Trophoblast cell (in vitro differentiated cells and primary cell): ENCODE measurements around the gene ORM2.
A peak's percentile ranks its signal among the peaks of the same experiment; 100 is the strongest.

ENCODE experiments used
- DNase-seq, 2 donors: peaks; one replicate each; pipeline ENCODE4 v3.0.0-alpha.2; 2016
- H2AFZ ChIP-seq: 2 replicates; pipeline ENCODE4 v1.6.1; 2013; ENCODE audit warnings: low read length, moderate library complexity, mild to moderate bottlenecking; ENCODE audit not compliant: insufficient read depth, poor library complexity
- H2AK5ac ChIP-seq: 2 replicates; pipeline ENCODE4 v1.6.1; 2013; ENCODE audit warnings: mild to moderate bottlenecking, low read length
- H2BK120ac ChIP-seq: 2 replicates; pipeline ENCODE4 v1.6.1; 2013; ENCODE audit warnings: low read length, mild to moderate bottlenecking, moderate library complexity; ENCODE audit not compliant: insufficient read depth, poor library complexity
- H2BK12ac ChIP-seq: 2 replicates; pipeline ENCODE4 v1.6.1; 2013; ENCODE audit warnings: mild to moderate bottlenecking, low read length, moderate library complexity
- H2BK5ac ChIP-seq: 2 replicates; pipeline ENCODE4 v1.6.1; 2013; ENCODE audit warnings: low read length, low read depth, moderate library complexity, mild to moderate bottlenecking; ENCODE audit not compliant: poor library complexity
- H3K14ac ChIP-seq: 2 replicates; pipeline ENCODE4 v1.6.1; 2013; ENCODE audit warnings: mild to moderate bottlenecking, low read length
- H3K18ac ChIP-seq: 2 replicates; pipeline ENCODE4 v1.6.1; 2013; ENCODE audit warnings: mild to moderate bottlenecking, low read length
- H3K23ac ChIP-seq: 2 replicates; pipeline ENCODE4 v1.6.1; 2013; ENCODE audit warnings: low read length
- H3K27ac ChIP-seq: 2 replicates; pipeline ENCODE4 v1.5.1; 2013; ENCODE audit warnings: low read depth, mild to moderate bottlenecking, inconsistent platforms, low read length, moderate library complexity
- H3K27me3 ChIP-seq: 2 replicates; pipeline ENCODE4 v1.6.1; 2013; ENCODE audit warnings: inconsistent platforms, mild to moderate bottlenecking, low read length, moderate library complexity; ENCODE audit not compliant: insufficient read depth
- H3K36me3 ChIP-seq, 2 experiments: 1 replicate in 1 of 2; 2 replicates in 1 of 2; pipeline ENCODE4 v1.6.1; 2013; ENCODE audit warnings: low read length in 2 of 2, mild to moderate bottlenecking in 2 of 2, moderate library complexity in 1 of 2; ENCODE audit not compliant: insufficient read depth in 2 of 2, control insufficient read depth in 1 of 2
- H3K4ac ChIP-seq: 2 replicates; pipeline ENCODE4 v1.6.1; 2013; ENCODE audit warnings: low read depth, mild to moderate bottlenecking, low read length, moderate library complexity
- H3K4me1 ChIP-seq, 2 experiments: 1 replicate in 1 of 2; 2 replicates in 1 of 2; pipeline ENCODE4 v1.6.1; 2013; ENCODE audit warnings: low read length in 2 of 2, mild to moderate bottlenecking in 2 of 2, moderate library complexity in 1 of 2; ENCODE audit not compliant: insufficient read depth in 2 of 2, control insufficient read depth in 1 of 2
- H3K4me2 ChIP-seq: 2 replicates; pipeline ENCODE4 v1.6.1; 2013; ENCODE audit warnings: inconsistent platforms, mild to moderate bottlenecking, low read length, moderate library complexity
- H3K4me3 ChIP-seq: 2 replicates; pipeline ENCODE4 v1.5.1; 2013; ENCODE audit warnings: mild to moderate bottlenecking, low read depth, low read length, inconsistent platforms
- H3K79me1 ChIP-seq: one replicate; pipeline ENCODE4 v1.6.1; 2013; ENCODE audit warnings: low read length
- H3K79me2 ChIP-seq: 2 replicates; pipeline ENCODE4 v1.6.1; 2013; ENCODE audit warnings: low read length, mild to moderate bottlenecking; ENCODE audit not compliant: control insufficient read depth, insufficient read depth, poor library complexity
- H3K9ac ChIP-seq: 2 replicates; pipeline ENCODE4 v1.6.1; 2013; ENCODE audit warnings: mild to moderate bottlenecking, low read length
- H3K9me3 ChIP-seq: 2 replicates; pipeline ENCODE4 v1.6.1; 2013; ENCODE audit warnings: low read depth, mild to moderate bottlenecking, control low read depth, inconsistent platforms, low read length; ENCODE audit not compliant: insufficient read depth
- H4K12ac ChIP-seq: 2 replicates; pipeline ENCODE4 v1.6.1; 2013; ENCODE audit warnings: low read depth, mild to moderate bottlenecking, low read length, moderate library complexity
- H4K8ac ChIP-seq: 2 replicates; pipeline ENCODE4 v1.6.1; 2013; ENCODE audit warnings: low read depth, mild to moderate bottlenecking, low read length, moderate library complexity
- H4K91ac ChIP-seq: one replicate; pipeline ENCODE4 v1.6.1; 2013; ENCODE audit warnings: low read depth, mild to moderate bottlenecking, low read length, moderate library complexity
- WGBS: extraction: QIAGEN DNeasy Blood & Tissue Kit; methylation state at CpG from one replicate; pipeline ENCODE4 v1.1.7; 2013; ENCODE audit warnings: missing lambda C conversion rate; ENCODE audit not compliant: insufficient read length, insufficient coverage; ENCODE audit errors: extremely low coverage; 5-methylcytosine and 5-hydroxymethylcytosine counted together

Gene ORM2

GRCh38 chr9:114301798-114302565 lies 27.7 kb upstream of the ORM2 start:
- H3K4me2 ChIP-seq, result no peak overlapping the region
- H2BK120ac ChIP-seq, result no peak overlapping the region
- H3K4me3 ChIP-seq, result no peak overlapping the region
- DNase-seq, result no peak
- no peak overlapping the region for H2AFZ ChIP-seq
- H3K36me3 ChIP-seq, result peaks cover 52 to 61% of the 10 kb centered on the region in 2 experiments
- H3K9ac ChIP-seq, result no peak overlapping the region
- H3K27me3 ChIP-seq, result no peaks in the 10 kb centered on the region
- no peak overlapping the region for H3K18ac ChIP-seq
- peaks cover 0 to 3% of the 10 kb centered on the region in 2 experiments for H3K4me1 ChIP-seq
- H4K12ac ChIP-seq, result no peak overlapping the region
- no peak overlapping the region for H2BK12ac ChIP-seq
- H4K91ac ChIP-seq, result no peak overlapping the region
- H3K9me3 ChIP-seq, result no peaks in the 10 kb centered on the region
- no peak overlapping the region for H3K4ac ChIP-seq
- no peak overlapping the region for H4K8ac ChIP-seq
- no peak overlapping the region for H3K23ac ChIP-seq
- no peaks in the 10 kb centered on the region for H3K79me1 ChIP-seq
- no peak overlapping the region for H2BK5ac ChIP-seq
- no peak overlapping the region for H3K14ac ChIP-seq
- H3K27ac ChIP-seq, result no peak overlapping the region
- H3K79me2 ChIP-seq, result no peaks in the 10 kb centered on the region
- no CpG with 5 or more reads among the region's 15 CpGs for WGBS
- H2AK5ac ChIP-seq, result no peak overlapping the region

DNA sequence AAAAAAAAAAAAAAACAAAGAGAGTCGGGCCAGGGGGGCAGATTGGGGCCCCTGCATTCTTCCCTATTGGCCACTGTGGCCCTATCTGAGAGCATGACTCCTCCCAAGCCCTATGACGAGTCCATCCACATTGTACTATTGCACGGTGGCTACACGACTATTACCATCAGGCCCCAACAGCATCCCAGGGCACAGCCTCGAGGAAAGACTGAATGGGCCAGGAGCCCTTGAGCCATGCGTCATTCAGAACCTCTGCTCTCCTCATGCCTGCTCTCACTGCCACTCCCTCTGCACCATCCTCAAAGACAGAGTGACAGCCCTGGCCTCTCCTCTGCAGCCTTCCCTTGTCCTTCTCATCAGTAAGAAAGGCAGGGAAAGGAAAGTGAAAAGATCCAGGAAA lies 26.9 kb upstream of the ORM2 start:
- no peak overlapping the region for H3K18ac ChIP-seq
- peaks cover 0 to 3% of the 10 kb centered on the region in 2 experiments for H3K4me1 ChIP-seq
- no peak overlapping the region for H4K8ac ChIP-seq
- no peak overlapping the region for H2BK12ac ChIP-seq
- H3K9me3 ChIP-seq, result no peaks in the 10 kb centered on the region
- no peaks in the 10 kb centered on the region for H3K79me2 ChIP-seq
- no peak overlapping the region for H3K23ac ChIP-seq
- no CpG with 5 or more reads among the region's 6 CpGs for WGBS
- no peak overlapping the region for H3K27ac ChIP-seq
- DNase-seq, result no peak
- H3K4me2 ChIP-seq, result no peak overlapping the region
- H3K4ac ChIP-seq, result no peak overlapping the region
- H2AFZ ChIP-seq, result no peak overlapping the region
- peaks cover 60 to 68% of the 10 kb centered on the region in 2 experiments for H3K36me3 ChIP-seq
- no peak overlapping the region for H4K91ac ChIP-seq
- H2BK120ac ChIP-seq, result no peak overlapping the region
- no peak overlapping the region for H3K4me3 ChIP-seq
- no peak overlapping the region for H3K14ac ChIP-seq
- H2BK5ac ChIP-seq, result no peak overlapping the region
- no peak overlapping the region for H3K9ac ChIP-seq
- no peaks in the 10 kb centered on the region for H3K79me1 ChIP-seq
- H3K27me3 ChIP-seq, result no peaks in the 10 kb centered on the region
- H4K12ac ChIP-seq, result no peak overlapping the region
- no peak overlapping the region for H2AK5ac ChIP-seq

GRCh38 chr9:114303571-114303970 lies 26.1 kb upstream of the ORM2 start:
- H3K4me3 ChIP-seq, result no peak overlapping the region
- H3K27ac ChIP-seq, result no peak overlapping the region
- no peak for DNase-seq
- WGBS, result no CpG with 5 or more reads among the region's 5 CpGs
- no peak overlapping the region for H2BK120ac ChIP-seq
- H3K79me1 ChIP-seq, result no peaks in the 10 kb centered on the region
- H3K9ac ChIP-seq, result no peak overlapping the region
- peaks cover 66 to 75% of the 10 kb centered on the region in 2 experiments for H3K36me3 ChIP-seq
- no peak overlapping the region for H2AFZ ChIP-seq
- no peaks in the 10 kb centered on the region for H3K27me3 ChIP-seq
- no peak overlapping the region for H3K18ac ChIP-seq
- no peak overlapping the region for H3K4ac ChIP-seq
- no peak overlapping the region for H2BK12ac ChIP-seq
- no peak overlapping the region for H2AK5ac ChIP-seq
- peaks cover 0 to 3% of the 10 kb centered on the region in 2 experiments for H3K4me1 ChIP-seq
- H4K91ac ChIP-seq, result no peak overlapping the region
- H3K23ac ChIP-seq, result no peak overlapping the region
- no peak overlapping the region for H4K8ac ChIP-seq
- H3K14ac ChIP-seq, result no peak overlapping the region
- H4K12ac ChIP-seq, result no peak overlapping the region
- no peaks in the 10 kb centered on the region for H3K79me2 ChIP-seq
- no peak overlapping the region for H2BK5ac ChIP-seq
- no peaks in the 10 kb centered on the region for H3K9me3 ChIP-seq
- H3K4me2 ChIP-seq, result no peak overlapping the region

DNA sequence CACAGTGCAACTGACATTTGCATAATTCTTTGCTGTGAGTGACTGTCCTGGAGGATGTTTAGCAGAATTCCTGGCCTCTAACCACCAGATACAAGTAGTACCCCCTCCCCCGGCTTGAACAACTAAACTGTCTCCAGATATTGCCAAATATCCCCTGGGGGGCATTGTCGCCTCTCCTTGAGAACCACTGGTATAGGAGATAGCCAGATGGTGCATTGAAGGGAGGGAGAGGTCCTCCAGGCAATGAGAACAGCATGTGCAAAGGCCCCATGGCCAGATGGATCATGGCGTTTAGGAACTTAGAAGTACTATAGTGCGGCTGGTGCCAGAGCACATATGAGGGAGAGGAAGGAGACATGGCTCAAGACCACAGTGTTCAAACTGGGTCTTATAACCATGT lies 25.7 kb upstream of the ORM2 start:
- no peak overlapping the region for H3K4ac ChIP-seq
- H2AFZ ChIP-seq, result no peak overlapping the region
- no peak overlapping the region for H4K8ac ChIP-seq
- no peaks in the 10 kb centered on the region for H3K27me3 ChIP-seq
- no peak overlapping the region for H2AK5ac ChIP-seq
- H3K23ac ChIP-seq, result no peak overlapping the region
- WGBS, result no CpG with 5 or more reads among the region's 4 CpGs
- H3K18ac ChIP-seq, result no peak overlapping the region
- H3K79me1 ChIP-seq, result no peaks in the 10 kb centered on the region
- no peak overlapping the region for H4K91ac ChIP-seq
- H2BK12ac ChIP-seq, result no peak overlapping the region
- no peak overlapping the region for H3K27ac ChIP-seq
- H3K36me3 ChIP-seq, result peaks cover 69 to 78% of the 10 kb centered on the region in 2 experiments
- H3K4me2 ChIP-seq, result no peak overlapping the region
- no peak overlapping the region for H3K4me3 ChIP-seq
- H3K9me3 ChIP-seq, result no peaks in the 10 kb centered on the region
- H3K14ac ChIP-seq, result no peak overlapping the region
- H2BK120ac ChIP-seq, result no peak overlapping the region
- peak; percentile 38 to 44 for DNase-seq
- no peaks in the 10 kb centered on the region for H3K79me2 ChIP-seq
- no peak overlapping the region for H3K9ac ChIP-seq
- H2BK5ac ChIP-seq, result no peak overlapping the region
- H4K12ac ChIP-seq, result no peak overlapping the region
- peaks cover 0 to 3% of the 10 kb centered on the region in 2 experiments for H3K4me1 ChIP-seq
